HT-29 (cell line): ENCODE data around the gene TAF3. TPM values are rescaled to one million over a fixed set of nuclear protein-coding genes. Genes with fewer than 3 reads are reported as not detected.

Experiments used
- DNase-seq: peaks from one replicate; pipeline ENCODE4 v3.0.0-alpha.2; 2015; ENCODE audit warnings: low spot score
- total RNA-seq: library from RNA; depleted of rRNA; stranded (reverse); fragments of >200 nt; shearing (Covaris generic); gene quantifications from 2 replicates; pipeline ENCODE4 v1.2.3, GENCODE V29; 2014

TAF3 gene
- total RNA-seq, 1 experiment from 2014 or later: 2.3 TPM

DNA sequence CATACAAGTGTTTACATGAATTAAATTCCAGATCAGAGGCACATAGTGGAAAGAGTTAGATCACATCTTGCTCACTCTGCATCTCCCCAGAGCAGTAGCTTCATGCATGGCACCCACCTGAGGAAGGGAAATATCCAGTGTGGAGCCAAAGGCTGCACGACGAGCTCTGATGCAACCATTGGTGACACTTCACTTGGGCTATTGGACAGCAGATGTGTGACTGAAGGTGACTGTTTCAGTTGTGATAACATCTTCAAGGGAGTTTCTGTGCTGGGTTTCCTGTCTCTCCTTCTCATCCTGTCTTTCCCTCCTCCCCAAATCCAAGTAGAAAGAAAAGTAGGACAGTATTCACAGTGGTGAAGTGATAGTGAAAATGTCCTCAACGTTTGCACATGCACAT, 115.0 kb downstream of the TAF3 start:
- DNase-seq: no peak

- no peak for DNase-seq
Measured at GRCh38 chr10:7933757-7934156, 115.5 kb downstream of the TAF3 start.

GRCh38 chr10:7937315-7937945, 119.1 kb downstream of the TAF3 start:
- DNase-seq: no peak

DNA sequence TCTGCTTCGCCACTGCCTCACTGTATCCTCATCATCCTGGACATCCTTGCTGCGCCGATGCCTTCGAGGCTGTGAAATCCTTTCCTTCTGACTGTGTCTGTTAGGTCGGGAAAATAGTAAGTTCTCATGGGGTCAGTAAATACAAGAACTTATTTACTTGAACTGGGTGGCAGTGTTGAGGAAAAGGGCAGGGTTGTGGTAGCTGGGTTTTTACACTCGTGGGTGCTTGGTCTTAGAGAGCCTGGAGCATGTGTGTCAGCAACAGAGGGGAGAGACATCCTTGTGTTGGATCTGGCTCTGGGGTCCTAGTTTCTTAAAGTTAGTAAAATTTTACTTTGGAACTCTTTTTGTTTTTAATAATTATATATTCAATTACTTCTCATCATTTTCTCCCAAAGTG, 123.3 kb downstream of the TAF3 start:
- DNase-seq: no peak

DNA sequence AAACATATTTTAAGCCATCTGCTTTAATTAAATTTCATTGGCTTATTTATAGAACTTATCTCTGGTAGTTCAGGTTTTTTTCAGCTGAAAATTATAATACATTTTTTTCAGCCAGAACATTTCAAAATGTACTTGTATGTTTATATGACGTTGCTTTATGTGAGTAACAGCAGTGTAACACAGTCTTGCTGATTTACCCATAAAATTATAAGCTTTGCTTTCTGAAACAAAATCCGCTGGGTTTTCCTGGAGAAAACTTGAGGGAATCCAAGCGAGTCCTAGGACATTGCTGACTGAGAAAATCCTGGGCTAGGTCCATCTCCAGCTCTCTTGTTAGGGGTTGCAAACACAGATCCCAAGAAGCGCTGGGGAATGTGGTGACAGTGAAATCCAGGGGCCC, 124.0 kb downstream of the TAF3 start:
- no peak for DNase-seq

DNA sequence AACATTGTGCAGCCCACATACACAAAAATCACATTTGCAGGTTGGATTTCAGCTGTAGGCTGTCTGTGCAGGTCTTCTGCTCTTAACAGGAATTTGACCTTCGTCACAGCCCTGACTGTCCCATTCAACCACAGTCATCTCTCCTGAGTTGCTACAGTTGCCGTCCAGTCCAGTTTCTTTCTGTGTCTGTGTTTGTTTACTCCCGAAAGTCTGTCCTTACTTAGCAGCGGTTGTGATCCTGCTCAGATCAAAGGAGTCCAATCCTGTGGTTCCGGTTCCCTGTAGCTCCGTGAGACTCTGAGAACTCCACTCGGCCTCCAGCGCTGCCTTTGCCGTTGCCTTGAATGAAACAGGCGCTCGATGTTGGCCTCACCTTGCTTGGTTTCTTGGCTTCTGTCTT, 124.6 kb downstream of the TAF3 start:
- no peak for DNase-seq

GRCh38 chr10:7944215-7944480, 125.8 kb downstream of the TAF3 start:
- no peak for DNase-seq

DNA sequence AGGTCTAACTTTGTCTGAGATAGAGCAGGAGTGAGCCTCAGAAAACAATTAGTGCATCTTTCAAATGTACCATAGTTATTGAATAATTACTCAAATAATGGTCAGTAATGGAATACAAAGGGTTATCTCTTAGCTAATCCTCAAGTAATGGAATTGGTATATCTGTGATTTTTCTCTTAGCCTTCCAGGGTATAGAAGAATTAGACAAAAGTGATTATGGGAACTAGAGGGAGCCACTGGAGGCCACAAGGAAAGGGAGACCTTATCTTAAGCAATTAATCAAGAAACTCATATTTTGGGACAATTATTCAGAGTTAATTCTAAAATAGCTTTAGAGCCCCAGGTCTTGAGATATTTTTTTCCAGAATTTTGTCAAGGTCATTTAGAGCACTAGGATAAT, 126.2 kb downstream of the TAF3 start:
- no peak for DNase-seq

DNA sequence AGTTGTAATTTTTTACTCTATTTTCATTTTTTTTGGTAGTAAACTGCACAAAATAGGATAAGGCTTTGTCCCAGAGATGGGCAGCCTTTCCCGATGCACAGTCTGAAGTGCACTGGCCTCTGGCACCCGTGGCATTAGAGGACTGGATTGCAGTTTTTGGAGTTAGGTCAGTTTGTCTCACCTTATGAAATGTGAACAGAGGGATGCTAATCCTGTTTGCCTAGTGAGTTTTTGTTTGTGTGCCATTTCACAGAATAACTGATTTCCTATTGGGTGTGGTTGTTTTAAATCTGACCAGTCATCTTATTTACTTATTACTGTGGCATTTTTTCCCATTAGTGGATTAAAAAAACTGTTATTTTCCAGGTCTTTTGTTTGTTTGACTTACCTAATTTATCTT, 126.7 kb downstream of the TAF3 start:
- no peak for DNase-seq

DNA sequence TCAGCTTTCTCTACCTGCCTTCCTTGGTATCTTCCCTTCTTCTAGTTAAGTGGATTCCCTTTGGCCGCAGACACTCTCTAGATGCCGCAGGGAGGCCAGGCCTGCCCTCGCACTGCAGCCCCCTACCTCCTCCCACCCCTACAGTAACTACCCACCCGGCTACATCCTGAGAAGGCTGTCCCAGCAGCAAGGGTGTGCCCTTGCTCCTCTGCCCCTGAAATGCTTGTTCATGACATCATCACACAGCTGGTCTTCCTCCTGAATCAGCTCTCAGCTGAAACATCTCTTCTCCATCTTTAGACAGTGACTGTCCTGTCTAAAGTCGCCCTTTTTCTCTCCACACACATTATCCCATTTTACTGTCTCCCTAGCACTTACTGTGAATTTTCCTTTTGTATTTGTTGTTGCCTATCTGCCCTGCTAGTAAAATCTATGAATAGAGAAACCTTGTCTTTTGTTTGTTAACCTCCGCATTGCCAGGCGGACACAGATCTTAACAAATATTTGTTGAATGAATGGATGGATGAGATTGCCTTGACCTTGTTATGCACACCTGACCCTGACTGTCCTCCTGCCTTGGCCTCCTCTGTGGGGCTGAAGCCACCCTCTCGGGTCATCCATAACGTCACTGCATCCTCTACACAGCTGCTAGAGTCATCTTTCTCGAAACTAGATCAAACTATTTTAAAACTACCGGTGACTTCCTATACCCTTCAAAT, 127.3 kb downstream of the TAF3 start:
- no peak for DNase-seq

GRCh38 chr10:7948371-7949000, 130.2 kb downstream of the TAF3 start:
- DNase-seq: no peak

GRCh38 chr10:7950981-7951847, 132.9 kb downstream of the TAF3 start:
- DNase-seq: no peak

GRCh38 chr10:7952266-7952665, 134.0 kb downstream of the TAF3 start:
- no peak for DNase-seq

GRCh38 chr10:7953447-7953846, 135.1 kb downstream of the TAF3 start:
- peak; percentile 32 for DNase-seq

GRCh38 chr10:7955446-7955845, 137.1 kb downstream of the TAF3 start:
- DNase-seq: no peak

- DNase-seq: no peak
Measured at GRCh38 chr10:7956508-7956907, 138.2 kb downstream of the TAF3 start.

DNA sequence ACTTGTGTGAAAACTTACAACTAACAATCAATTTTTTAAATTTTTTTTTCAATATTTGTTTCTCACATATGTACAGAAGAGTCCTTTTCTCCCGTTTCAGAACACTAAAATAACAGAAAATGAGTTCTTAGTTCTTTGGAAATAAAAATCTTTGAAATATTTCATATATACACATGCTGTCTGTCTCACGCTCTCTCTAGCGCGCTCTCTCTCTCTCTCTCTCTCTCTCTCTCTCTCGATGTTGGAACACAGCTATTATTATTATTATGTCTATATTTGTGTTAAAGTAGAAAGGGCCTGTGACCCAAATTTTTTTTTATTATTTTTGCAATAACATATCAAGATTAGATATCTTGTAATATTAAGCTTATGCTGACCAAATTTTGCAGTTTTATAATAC, 139.3 kb downstream of the TAF3 start:
- DNase-seq: no peak

GRCh38 chr10:7958442-7958841, 140.1 kb downstream of the TAF3 start:
- no peak for DNase-seq

DNA sequence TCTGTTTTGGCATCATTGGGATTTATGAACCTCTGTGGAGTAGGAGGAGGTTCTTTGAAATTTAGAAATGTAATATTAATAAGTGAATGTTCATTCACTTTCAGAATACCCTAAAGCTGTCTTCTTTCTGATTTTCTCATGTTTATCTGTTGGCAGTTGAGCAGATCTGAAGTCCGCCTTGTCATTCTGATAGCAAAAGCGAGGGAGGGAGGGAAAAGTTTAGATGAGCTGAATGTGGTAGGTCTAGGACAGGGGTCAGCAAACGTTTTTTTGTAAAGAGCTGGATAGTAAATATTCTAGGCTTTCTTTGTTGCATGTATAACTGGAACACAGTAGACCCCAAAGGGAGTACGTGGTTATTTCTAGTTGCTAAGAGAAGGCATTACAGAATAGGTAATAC, 141.8 kb downstream of the TAF3 start:
- DNase-seq: no peak

DNA sequence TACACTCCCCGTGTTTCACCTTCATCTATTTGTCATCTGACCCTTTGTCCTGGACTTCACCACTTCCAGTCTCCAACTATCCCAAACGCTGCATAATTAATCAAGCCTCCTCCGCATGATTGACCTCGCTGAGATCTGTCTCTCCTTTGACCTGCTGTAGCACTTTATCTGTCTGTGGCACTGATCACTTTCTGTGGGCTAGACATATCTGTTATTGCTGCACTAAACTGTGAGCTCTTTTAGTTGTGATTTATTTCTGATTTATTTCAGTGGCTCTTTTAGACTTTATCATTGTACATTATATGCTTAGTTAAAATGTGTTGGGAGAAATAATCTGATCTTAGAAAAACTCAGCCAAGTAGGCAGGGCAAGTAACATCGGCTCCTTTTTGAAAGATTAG, 144.3 kb downstream of the TAF3 start:
- no peak for DNase-seq

DNA sequence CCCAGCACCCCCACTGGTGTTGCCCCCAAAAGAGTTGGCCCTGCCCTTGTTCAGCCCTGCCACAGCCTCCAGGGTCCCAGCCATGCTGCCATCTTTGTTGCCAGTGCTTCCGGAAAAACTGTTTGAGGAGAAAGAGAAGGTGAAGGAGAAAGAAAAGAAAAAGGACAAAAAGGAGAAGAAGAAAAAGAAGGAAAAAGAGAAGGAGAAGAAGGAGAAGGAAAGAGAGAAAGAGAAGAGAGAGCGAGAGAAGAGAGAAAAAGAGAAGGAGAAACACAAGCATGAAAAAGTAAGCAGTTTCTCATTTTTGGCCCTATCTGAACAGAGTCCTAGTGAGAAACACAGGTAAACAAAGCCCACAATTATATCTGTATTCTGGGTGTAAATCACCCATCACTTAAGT, 147.2 kb downstream of the TAF3 start:
- no peak for DNase-seq

- DNase-seq: no peak
Measured at GRCh38 chr10:7967035-7967434, 148.7 kb downstream of the TAF3 start.
